HepG2 (cell line): ENCODE results near the gene SMIM43. TPM values are rescaled to one million over a fixed set of nuclear protein-coding genes. Genes with fewer than 3 reads are reported as not detected.

Source experiments
- ATAC-seq: fragments of 200-7000 bp; cut with Tn5 transposase; 3 replicates; pipeline ENCODE4 v1.9.1; 2020; ENCODE audit warnings: mild to moderate bottlenecking, moderate library complexity
- BruUV-seq: library from RNA; stranded (reverse); fragments of 400-500 nt; replicated peaks from 2 replicates; lab custom pipeline; 2021; lab: Mats Ljungman, UMichigan
- CTCF ChIA-PET: fragments of 300-600 bp; formaldehyde crosslinking; extraction: SDS; loops from one replicate; lab custom pipeline; 2021; ENCODE audit warnings: low total read pairs, inconsistent platforms, low intra/inter-chr PET ratio; lab: Yijun Ruan, JAX
- POLR2A ChIA-PET: fragments of 350-600 bp; sonication (Branson Sonifier 250); formaldehyde crosslinking; loops from one replicate; lab custom pipeline; 2020; ENCODE audit warnings: antibody characterized with exemption, inconsistent platforms; lab: Yijun Ruan, JAX
- DNase-seq: peaks from one replicate; pipeline ENCODE4 v3.0.0-alpha.2; 2015; ENCODE audit warnings: low spot score
- FAIRE-seq: peaks from 3 replicates; lab custom pipeline; 2011; peaks lifted over from hg19 to GRCh38; lab: Jason Lieb, UNC
- H2AFZ ChIP-seq: one replicate; pipeline ENCODE4 v1.6.1; 2011; ENCODE audit warnings: low read length, inconsistent platforms
- H3K27ac ChIP-seq: fragments of 300-600 bp; 3 replicates; pipeline ENCODE4 v1.8.0; 2011; ENCODE audit warnings: mixed run types, mild to moderate bottlenecking, mixed read lengths, low read length, inconsistent platforms; ENCODE audit not compliant: insufficient read depth; ENCODE audit errors: extremely low read length
- H3K27me3 ChIP-seq, 2 experiments: fragments of 200-600 bp in 1 of 2; 2 replicates in 1 of 2; 3 replicates in 1 of 2; pipeline versions ENCODE4 v1.6.0 to v1.8.0; 2011; ENCODE audit warnings: low read length in 2 of 2, mild to moderate bottlenecking in 2 of 2, moderate library complexity in 2 of 2, inconsistent platforms in 1 of 2; ENCODE audit not compliant: insufficient read depth in 2 of 2, control insufficient read depth in 1 of 2
- H3K36me3 ChIP-seq, 2 experiments: fragments of 200-600 bp in 1 of 2; replicated peaks in 1 of 2; 2 replicates in 1 of 2; 3 replicates in 1 of 2; pipeline versions ENCODE4 v1.5.1 to v1.8.0; 2011; ENCODE audit warnings: low read length in 2 of 2, inconsistent platforms in 1 of 2; ENCODE audit not compliant: insufficient read depth in 2 of 2, control insufficient read depth in 1 of 2
- H3K4me1 ChIP-seq: 2 replicates; pipeline ENCODE4 v1.5.1; 2012; ENCODE audit warnings: low read length, inconsistent platforms; ENCODE audit not compliant: insufficient read depth
- H3K4me2 ChIP-seq: 2 replicates; pipeline ENCODE4 v1.6.0; 2011; ENCODE audit warnings: low read depth, low read length, inconsistent platforms
- H3K4me3 ChIP-seq, 3 experiments: fragments of 200-600 bp in 1 of 3; sonication (generic), shearing (Covaris generic) in 1 of 3; replicated peaks in 1 of 3; 2 replicates each; pipeline ENCODE4 v1.5.1; 2011 to 2016; ENCODE audit warnings: low read length in 3 of 3, inconsistent platforms in 2 of 3, low read depth in 2 of 3, mild to moderate bottlenecking in 2 of 3, control low read depth in 1 of 3, mixed read lengths in 1 of 3; ENCODE audit not compliant: insufficient read depth in 1 of 3
- H3K79me2 ChIP-seq: one replicate; pipeline ENCODE4 v1.6.1; 2011; ENCODE audit warnings: low read length, inconsistent platforms; ENCODE audit not compliant: insufficient read depth
- H3K9ac ChIP-seq: 2 replicates; pipeline ENCODE4 v1.6.0; 2011; ENCODE audit warnings: mild to moderate bottlenecking, low read depth, low read length, inconsistent platforms; ENCODE audit not compliant: insufficient read depth
- H3K9me3 ChIP-seq: 2 replicates; pipeline ENCODE4 v1.5.1; 2012; ENCODE audit warnings: mild to moderate bottlenecking, low read length
- H4K20me1 ChIP-seq: 2 replicates; pipeline ENCODE4 v1.6.0; 2011; ENCODE audit warnings: inconsistent platforms, mild to moderate bottlenecking, low read length, moderate library complexity; ENCODE audit not compliant: insufficient read depth
- HMGXB3 ChIP-seq: sonication (generic); formaldehyde crosslinking; IDR thresholded peaks from 2 replicates; pipeline ENCODE4 v1.4.0; 2020; ENCODE audit warnings: missing genetic modification reagents, borderline replicate concordance
- ISL2 ChIP-seq: sonication (generic); formaldehyde crosslinking; IDR thresholded peaks from 2 replicates; pipeline ENCODE4 v1.5.0; 2020; ENCODE audit warnings: missing genetic modification reagents
- JUN ChIP-seq: sonication (generic); formaldehyde crosslinking; IDR thresholded peaks from 2 replicates; pipeline ENCODE4 v1.4.0; 2020; ENCODE audit warnings: mild to moderate bottlenecking, missing genetic modification reagents
- NBN ChIP-seq: fragments of 450-650 bp; conservative IDR thresholded peaks from 2 replicates; pipeline ENCODE4 v1.6.1; 2017
- ZFP41 ChIP-seq: sonication (generic); formaldehyde crosslinking; IDR thresholded peaks from 2 replicates; pipeline ENCODE4 v1.4.0; 2020; ENCODE audit warnings: mild to moderate bottlenecking, missing genetic modification reagents, borderline replicate concordance
- WGBS: methylation state at CpG from one replicate; pipeline ENCODE4 v1.1.6; 2017; ENCODE audit warnings: low lambda C conversion rate; 5-methylcytosine and 5-hydroxymethylcytosine counted together
- in situ Hi-C: cut with HindIII; loops from 2 replicates; pipeline ENCODE4 v1.10.0; 2017; ENCODE audit warnings: low pct_unique_long_range_greater_than_20kb; ENCODE audit not compliant: extremely low pct_ligation_motif_present
- intact Hi-C: fragments of 100-400 bp; cut with micrococcal nuclease; formaldehyde crosslinking; loops from one replicate; pipeline ENCODE4 v1.10.0; 2022; ENCODE audit not compliant: unreplicated experiment
- polyA plus RNA-seq, 8 experiments: library from polyadenylated mRNA; depleted of rRNA in 3 of 8; stranded (reverse) in 7 of 8; unstranded in 1 of 8; fragments of >200 nt; fragmentation: Illumina TruSeq in 4 of 8; extraction: Trizol in 4 of 8; gene quantifications; 2 replicates each; pipeline versions ENCODE4 v1.2.1 to v1.2.3, GENCODE V29; 2011 to 2016; ENCODE audit warnings: low read depth in 4 of 8, missing spikeins in 1 of 8, mixed read lengths in 1 of 8; ENCODE audit not compliant: insufficient read depth in 1 of 8
- total RNA-seq, 5 experiments: library from RNA; depleted of rRNA; stranded (reverse); fragments of >200 nt; fragmentation: Illumina TruSeq; extraction: Trizol; gene quantifications; 2 replicates each; pipeline ENCODE4 v1.2.3, GENCODE V29; 2016; ENCODE audit warnings: low read depth in 1 of 5
- TF ChIP-seq, protein P1 (sequence below): sonication (generic); formaldehyde crosslinking; IDR thresholded peaks from 2 replicates; pipeline ENCODE4 v1.9.0; 2022; ENCODE audit warnings: missing genetic modification reagents, mild to moderate bottlenecking, borderline replicate concordance

The SMIM43 gene
- total and polyA plus RNA-seq, 2 of the 13 experiments (the other 11 are each of a cell fraction or from before 2014, with no cell fraction given), result not detected

DNA sequence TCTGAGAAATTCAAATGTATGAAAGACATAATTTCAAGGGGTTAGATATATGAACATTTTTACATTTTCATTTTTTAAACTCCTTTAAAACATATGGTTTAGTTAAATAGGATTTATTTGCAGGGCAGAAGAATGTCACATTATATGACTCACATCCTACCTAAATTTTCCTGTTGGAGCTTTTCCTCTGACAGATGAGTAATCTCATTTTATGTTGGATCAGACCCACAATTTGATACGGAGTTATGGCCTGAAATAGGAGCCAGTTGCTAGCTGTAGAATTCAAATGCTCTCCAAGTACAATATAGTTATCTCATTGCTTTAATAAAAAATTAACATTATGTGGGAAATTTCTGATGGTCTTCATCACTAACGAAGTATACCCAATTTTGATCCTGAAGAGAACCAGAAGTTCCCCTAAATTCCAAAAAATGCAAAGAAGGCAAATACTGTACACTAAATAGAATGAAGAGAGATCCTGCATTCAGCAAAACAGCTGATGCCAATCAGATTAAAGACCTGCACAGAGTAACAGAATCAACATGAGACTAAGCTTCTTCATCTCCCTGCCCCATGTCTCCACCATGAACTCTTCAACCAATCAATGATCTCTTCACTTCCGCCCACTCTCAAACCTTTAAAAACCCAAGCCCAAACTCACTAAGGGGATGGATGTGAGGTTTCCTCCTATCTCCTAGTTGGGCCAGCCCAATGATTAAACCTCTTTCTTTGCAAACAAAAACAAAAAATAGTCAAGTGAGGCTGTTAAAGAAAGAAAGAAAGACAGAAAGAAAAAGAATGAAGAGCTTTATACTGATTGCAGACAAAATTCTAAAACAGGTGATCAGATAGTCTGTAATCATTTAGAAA lies 25.2 kb upstream of the SMIM43 start (continued):
- TF ChIP-seq, protein P1, sequence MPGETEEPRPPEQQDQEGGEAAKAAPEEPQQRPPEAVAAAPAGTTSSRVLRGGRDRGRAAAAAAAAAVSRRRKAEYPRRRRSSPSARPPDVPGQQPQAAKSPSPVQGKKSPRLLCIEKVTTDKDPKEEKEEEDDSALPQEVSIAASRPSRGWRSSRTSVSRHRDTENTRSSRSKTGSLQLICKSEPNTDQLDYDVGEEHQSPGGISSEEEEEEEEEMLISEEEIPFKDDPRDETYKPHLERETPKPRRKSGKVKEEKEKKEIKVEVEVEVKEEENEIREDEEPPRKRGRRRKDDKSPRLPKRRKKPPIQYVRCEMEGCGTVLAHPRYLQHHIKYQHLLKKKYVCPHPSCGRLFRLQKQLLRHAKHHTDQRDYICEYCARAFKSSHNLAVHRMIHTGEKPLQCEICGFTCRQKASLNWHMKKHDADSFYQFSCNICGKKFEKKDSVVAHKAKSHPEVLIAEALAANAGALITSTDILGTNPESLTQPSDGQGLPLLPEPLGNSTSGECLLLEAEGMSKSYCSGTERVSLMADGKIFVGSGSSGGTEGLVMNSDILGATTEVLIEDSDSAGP (CRISPR knock-in tag), result no peak
- TF ChIP-seq JUN (CRISPR knock-in tag) (no peak), NBN (no peak), ISL2 (no peak), ZFP41 (CRISPR knock-in tag) (no peak)

DNA sequence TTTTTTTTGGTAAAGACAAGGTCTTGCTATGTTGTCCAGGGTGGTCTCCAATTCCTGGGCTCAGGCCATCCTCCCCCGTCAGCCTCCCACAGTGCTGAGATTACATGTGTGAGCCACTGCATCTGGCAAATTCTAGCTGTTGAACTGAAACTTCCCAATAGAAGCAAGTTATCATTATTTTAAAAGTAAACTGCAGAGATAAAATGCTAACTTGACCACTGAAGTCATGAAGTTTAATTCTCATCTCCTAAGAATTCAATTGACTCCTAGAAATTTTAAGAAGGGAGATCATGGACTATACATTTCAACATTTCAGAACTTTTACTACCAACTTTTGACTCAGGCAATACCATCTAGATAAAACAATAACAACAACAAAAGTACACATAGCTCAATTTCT lies 24.5 kb upstream of the SMIM43 start:
- CTCF ChIA-PET, result no interaction called here
- Histone ChIP-seq H3K4me3 (no peak overlapping the region), H3K79me2 (no peaks in the 10 kb centered on the region), H3K27me3 (no peaks in the 10 kb centered on the region), H3K9me3 (no peaks in the 10 kb centered on the region), H4K20me1 (no peaks in the 10 kb centered on the region), H3K4me1 (peaks cover 16% of the 10 kb centered on the region), H3K27ac (no peak overlapping the region), H3K36me3 (no peaks in the 10 kb centered on the region), H3K4me2 (no peak overlapping the region), H2AFZ (no peak overlapping the region), H3K9ac (no peak overlapping the region)
- intact Hi-C loops, result no loop called here
- no TSS peak for BruUV-seq
- in situ Hi-C loops, result no loop called here
- FAIRE-seq, result no peak
- POLR2A ChIA-PET, result no interaction called here
- WGBS, result 91% methylated on average over 1 of the region's 1 CpG
- ATAC-seq, result no peak
- DNase-seq, result no peak
- no peak for TF ChIP-seq HMGXB3 (CRISPR knock-in tag)
